Measurements from ENCODE around the gene CREB5.

DNA sequence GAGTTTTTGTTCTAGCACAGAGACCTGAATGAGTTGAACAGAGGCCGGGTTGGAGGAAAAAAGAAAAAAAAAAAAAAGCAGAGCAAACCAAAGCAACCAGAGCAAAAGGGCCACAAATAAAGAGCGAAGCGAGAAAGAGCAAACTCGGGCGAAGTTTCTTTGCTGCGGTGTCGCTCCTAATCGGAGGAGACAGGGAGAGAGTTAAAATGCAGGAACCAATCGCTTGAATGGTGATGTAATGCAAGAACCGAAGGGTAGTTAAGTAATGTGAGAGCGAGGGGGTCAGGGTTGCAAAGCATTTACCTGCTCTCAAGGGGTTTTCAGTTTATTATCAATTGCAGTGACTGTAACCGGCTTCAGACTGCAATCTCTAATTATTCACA is 274.1 kb downstream of the CREB5 start:
- TF ChIP-seq RAD21 (conservative IDR thresholded peaks at IDR 0.05) (no peak), TAF1 (IDR thresholded peaks at IDR 0.05; ENCODE audit: low read depth) (no peak), CTCF (IDR thresholded peaks at IDR 0.05; ENCODE audit: poor library complexity, severe bottlenecking) (no peak)
